GM12865 (cell line): Measurements from ENCODE around the gene TTC33.
"Not testable (repeated sequence)": the region's sequence is repeated elsewhere in the genome, so short reads cannot be mapped to it uniquely, and the experiment has no call there.

ENCODE experiments used
- DNase-seq: peaks from one replicate; pipeline ENCODE4 v3.0.0; 2010; ENCODE audit warnings: low read depth
- H3K4me3 ChIP-seq: 2 replicates; pipeline ENCODE4 v1.5.1; 2011; ENCODE audit warnings: mild to moderate bottlenecking, low read depth, low read length, control low read depth
- TF ChIP-seq, protein P1 (sequence below): IDR thresholded peaks from 2 replicates; pipeline ENCODE4 v1.5.1; 2011; ENCODE audit warnings: low read length, control low read depth, low read depth, inconsistent platforms; ENCODE audit not compliant: insufficient read depth; ENCODE audit errors: missing control alignments

Gene TTC33

DNA sequence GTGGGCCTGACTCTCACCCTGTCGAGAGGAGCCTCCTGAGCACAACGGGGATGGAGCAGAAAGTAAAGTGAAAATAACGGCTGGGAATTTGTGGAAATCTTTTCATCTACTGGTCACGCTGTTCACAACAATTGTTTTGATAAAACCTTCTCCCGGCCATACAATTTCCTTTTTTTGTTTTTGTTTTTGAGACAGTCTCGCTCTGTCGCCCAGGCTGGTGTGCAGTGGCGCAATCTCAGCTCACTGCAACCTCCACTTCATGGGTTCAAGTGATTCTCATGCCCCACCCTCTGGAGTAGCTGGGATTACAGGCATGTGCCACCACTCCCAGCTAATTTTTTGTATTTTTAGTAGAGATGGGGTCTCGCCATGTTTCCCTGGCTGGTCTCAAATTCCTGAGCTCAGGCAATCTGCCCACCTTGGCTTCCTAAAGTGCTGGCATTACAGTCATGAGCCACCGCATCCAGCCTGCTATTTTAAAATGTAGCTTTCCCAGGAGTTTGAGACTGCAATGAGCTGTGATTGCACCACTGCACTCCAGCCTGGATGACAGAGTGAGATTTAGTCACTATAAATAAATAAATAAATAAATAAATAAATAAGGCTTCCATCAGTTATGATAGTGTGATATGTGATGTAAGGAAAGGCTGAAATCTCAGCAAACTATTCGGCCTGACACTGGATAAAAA lies 149.5 kb downstream of the TTC33 start:
- no peak for DNase-seq
- TF ChIP-seq, protein P1, sequence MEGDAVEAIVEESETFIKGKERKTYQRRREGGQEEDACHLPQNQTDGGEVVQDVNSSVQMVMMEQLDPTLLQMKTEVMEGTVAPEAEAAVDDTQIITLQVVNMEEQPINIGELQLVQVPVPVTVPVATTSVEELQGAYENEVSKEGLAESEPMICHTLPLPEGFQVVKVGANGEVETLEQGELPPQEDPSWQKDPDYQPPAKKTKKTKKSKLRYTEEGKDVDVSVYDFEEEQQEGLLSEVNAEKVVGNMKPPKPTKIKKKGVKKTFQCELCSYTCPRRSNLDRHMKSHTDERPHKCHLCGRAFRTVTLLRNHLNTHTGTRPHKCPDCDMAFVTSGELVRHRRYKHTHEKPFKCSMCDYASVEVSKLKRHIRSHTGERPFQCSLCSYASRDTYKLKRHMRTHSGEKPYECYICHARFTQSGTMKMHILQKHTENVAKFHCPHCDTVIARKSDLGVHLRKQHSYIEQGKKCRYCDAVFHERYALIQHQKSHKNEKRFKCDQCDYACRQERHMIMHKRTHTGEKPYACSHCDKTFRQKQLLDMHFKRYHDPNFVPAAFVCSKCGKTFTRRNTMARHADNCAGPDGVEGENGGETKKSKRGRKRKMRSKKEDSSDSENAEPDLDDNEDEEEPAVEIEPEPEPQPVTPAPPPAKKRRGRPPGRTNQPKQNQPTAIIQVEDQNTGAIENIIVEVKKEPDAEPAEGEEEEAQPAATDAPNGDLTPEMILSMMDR = no peak
- H3K4me3 ChIP-seq = no peak overlapping the region

DNA sequence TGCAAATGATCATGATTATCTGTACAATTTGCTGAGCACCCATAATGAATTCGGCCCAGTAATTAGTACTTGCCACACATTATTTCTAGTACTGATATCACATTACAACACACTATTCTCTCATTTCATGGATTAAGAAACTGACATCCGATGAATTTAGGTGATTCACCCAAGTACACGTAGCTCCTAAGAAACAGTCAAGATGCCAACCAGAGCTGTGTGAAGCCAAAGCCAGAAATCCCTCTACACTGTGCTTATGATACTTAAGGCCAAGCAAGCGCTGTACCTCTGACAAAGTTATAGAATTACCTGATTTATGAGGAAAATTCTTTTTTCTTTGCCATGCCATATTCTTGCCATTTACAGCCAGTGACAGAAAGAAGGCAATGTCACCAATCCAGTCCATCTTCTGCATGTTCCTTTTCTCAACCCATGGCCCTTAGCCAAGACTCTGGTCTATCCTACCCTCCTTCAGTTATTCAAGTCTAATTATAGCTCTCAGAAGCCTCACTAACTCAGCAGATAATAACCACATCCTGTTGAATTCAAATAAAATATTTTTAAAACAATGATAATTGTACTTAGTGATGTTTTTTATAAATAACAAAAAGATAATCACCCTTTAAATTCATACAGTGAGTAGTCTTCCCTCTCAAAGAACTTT lies 150.3 kb downstream of the TTC33 start:
- TF ChIP-seq, protein P1 = no peak
- no peak for DNase-seq
- H3K4me3 ChIP-seq = no peak overlapping the region

DNA sequence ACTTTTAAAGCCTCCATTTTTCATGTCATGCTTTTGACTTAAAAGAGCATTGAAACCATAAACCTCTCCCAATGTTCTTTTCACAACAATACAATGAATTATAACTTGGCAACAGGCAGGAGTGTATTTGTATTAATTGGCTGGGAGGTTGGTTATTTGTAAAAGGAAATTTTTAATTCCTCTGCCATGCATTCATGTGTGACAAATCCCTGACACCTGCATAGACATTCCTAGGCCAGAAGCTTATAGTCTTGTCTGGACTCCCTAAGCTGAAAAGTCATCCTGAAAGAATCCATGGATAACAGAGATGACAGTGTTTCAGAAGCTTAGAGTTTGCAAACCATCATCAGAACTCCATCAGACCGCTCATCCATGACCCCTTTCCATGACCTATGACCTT lies 152.4 kb downstream of the TTC33 start:
- TF ChIP-seq, protein P1 = no peak
- no peak overlapping the region for H3K4me3 ChIP-seq
- no peak for DNase-seq

DNA sequence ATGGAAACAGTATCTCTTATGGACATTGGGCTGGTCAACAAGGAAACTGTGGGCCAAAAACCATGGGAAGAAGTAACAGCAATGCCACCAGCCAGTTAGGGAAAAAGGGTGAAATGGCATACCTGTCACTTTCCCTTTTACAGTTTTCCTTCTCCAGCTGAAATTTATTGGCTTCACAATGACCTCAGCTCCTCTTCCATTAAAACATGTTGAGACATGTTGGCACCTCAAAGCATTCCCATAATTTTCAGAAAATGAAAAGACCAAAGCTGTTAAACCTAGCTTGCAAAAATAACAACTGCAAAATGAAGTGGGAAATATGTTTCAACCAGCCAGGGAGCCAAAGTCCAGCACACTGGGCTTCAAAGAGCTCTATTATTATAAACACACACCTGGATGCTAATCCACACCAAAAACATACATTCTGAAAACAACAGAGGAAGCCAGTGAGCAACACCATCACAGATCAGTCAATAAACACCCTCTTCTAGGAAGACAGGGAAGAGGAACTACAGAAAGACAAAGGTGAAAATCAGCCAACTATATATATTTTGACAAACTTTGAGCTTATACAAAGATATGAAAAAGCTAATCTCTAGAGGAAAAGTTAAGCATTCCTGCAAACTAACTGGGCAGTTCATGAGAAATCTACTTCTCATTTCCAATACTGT lies 154.4 kb downstream of the TTC33 start:
- DNase-seq = no peak
- H3K4me3 ChIP-seq = no peak overlapping the region

DNA sequence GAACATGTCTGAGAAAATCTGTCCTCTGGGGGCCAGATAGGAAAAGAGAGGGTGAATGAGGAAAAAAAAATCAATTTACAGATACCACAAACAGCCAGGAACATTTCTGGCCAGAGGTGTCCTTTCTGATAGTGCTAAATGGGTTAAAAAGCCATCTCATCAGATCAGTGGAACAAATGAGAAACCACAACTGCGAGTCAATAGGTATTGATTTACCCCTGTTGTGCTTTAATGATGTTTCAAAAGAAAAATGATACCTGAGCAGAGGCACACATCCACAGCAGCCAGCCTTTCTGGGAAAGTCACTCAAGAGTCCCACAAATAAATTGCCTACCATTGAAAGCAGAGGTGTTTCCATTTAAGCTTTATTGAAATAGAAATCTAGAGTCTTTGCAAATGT lies 155.4 kb downstream of the TTC33 start:
- H3K4me3 ChIP-seq = no peak overlapping the region
- TF ChIP-seq, protein P1 = no peak
- DNase-seq = no peak

More for the DNA sequence above, 154.4 kb downstream of the TTC33 start:
- TF ChIP-seq, protein P1 = no peak

DNA sequence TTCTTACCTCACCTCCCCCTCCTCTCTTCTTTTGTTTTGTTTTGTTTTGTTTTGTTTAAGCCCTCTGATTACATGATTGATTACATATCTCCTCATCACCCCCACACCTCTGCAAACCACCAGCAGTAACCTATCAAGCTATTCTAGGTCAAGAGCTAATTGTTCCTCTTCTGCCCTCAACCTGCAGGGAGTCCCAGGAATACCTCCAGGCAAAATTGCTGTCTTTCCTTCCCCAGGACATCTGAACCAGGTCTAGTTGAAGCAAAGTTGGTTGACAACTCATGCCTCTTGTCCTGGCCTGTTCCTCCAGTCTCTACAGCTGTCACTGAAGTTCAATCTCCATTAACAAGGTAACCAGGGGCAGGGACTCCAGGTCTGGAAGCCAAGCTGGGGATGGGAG lies 156.1 kb downstream of the TTC33 start:
- DNase-seq = no peak
- TF ChIP-seq, protein P1 = no peak
- no peak overlapping the region for H3K4me3 ChIP-seq

DNA sequence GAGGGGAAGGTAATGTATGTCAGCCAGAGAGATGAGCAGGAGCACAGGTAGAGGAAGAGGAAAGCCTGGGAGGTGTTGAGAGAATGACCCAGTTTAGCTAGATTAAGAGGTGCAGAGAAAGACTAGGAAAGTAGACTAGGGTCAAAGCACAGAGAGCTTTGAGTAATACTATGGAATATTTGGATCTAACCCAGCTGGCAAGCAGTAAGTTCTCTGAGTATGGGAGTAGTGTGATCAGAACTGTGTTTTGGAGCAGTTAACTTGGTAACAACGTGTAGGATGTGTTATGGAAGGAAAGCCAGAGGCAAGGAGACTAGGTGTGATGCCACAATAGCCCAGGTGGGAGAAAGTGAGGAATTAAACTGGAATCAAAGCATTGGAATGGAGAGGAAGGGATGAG lies 160.9 kb downstream of the TTC33 start:
- TF ChIP-seq, protein P1 = no peak
- DNase-seq = no peak
- no peak overlapping the region for H3K4me3 ChIP-seq

DNA sequence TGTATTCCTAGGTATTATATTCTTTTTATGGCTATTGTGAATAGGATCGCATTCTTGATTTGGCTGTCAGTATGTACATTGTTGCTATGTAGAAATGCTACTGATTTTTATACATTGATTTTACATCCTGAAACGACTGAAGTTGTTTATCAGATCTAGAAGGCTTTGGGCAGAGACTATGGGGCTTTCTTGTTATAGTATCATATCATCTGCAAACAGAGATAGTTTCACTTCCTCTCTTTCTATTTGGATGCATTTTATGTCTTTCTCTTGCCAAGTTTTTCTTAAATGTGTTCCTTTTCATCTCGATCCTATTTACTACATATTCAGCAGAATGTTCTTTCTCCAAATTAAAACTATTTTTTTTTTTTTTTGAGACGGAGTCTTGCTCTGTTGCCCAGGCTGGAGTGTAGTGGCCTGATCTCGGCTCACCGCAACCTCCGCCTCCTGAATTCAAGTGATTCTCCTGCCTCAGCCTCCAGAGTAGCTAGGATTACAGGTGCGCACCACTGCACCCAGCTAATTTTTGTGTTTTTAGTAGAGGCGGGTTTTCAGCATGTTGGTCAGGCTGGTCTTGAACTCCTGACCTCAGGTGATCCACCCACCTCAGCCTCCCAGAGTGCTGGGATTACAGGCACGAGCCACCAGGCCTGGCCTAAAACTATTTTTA lies 163.9 kb downstream of the TTC33 start:
- peak; percentile 56 for DNase-seq

More for the DNA sequence above, 163.9 kb downstream of the TTC33 start:
- not testable (repeated sequence) for H3K4me3 ChIP-seq
